ENCODE measurements around the gene PDCD7.

DNA sequence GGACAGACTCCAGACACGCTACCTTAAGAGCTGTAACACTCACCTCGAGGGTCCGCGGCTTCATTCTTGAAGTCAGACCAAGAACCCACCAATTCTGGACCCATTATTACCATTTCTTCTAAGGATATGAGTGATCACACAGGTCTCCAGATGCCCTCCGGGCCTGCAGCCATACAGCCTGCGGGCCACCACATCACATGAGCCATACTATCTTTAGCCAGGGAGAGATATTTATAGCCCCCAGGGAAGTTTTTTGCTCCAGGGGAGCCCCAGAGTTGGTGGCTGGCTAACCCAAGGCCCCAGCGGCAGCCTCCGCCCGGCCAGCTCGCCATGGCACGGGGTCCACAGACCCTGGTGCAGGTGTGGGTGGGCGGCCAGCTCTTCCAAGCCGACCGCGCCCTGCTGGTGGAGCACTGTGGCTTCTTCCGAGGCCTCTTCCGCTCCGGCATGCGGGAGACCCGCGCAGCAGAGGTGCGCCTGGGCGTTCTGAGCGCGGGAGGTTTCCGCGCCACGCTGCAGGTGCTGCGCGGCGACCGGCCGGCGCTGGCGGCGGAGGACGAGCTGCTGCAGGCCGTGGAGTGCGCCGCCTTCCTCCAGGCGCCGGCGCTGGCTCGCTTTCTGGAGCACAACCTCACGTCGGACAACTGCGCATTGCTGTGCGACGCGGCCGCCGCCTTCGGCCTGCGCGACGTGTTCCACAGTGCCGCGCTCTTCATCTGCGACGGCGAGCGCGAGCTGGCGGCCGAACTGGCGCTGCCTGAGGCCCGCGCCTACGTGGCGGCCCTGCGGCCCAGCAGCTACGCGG is 56.9 kb downstream of the PDCD7 start, which contains the start of gene KBTBD13:
- TF ChIP-seq, protein P1, sequence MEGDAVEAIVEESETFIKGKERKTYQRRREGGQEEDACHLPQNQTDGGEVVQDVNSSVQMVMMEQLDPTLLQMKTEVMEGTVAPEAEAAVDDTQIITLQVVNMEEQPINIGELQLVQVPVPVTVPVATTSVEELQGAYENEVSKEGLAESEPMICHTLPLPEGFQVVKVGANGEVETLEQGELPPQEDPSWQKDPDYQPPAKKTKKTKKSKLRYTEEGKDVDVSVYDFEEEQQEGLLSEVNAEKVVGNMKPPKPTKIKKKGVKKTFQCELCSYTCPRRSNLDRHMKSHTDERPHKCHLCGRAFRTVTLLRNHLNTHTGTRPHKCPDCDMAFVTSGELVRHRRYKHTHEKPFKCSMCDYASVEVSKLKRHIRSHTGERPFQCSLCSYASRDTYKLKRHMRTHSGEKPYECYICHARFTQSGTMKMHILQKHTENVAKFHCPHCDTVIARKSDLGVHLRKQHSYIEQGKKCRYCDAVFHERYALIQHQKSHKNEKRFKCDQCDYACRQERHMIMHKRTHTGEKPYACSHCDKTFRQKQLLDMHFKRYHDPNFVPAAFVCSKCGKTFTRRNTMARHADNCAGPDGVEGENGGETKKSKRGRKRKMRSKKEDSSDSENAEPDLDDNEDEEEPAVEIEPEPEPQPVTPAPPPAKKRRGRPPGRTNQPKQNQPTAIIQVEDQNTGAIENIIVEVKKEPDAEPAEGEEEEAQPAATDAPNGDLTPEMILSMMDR (IDR thresholded peaks at IDR 0.05; ENCODE audit: low read depth, low read length): no peak
- TF ChIP-seq POLR2A (IDR thresholded peaks at IDR 0.05; ENCODE audit: extremely low read depth, insufficient read length) (no peak), MYC (IDR thresholded peaks at IDR 0.05; ENCODE audit: low read depth, low read length) (no peak)
- TF ChIP-seq, protein P2, sequence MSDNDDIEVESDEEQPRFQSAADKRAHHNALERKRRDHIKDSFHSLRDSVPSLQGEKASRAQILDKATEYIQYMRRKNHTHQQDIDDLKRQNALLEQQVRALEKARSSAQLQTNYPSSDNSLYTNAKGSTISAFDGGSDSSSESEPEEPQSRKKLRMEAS (IDR thresholded peaks at IDR 0.05; ENCODE audit: low read depth, low read length): no peak
